Measurements from ENCODE around the gene BOLA3.
"Not testable (repeated sequence)": the region's sequence is repeated elsewhere in the genome, so short reads cannot be mapped to it uniquely, and the experiment has no call there.

The BOLA3 gene

DNA sequence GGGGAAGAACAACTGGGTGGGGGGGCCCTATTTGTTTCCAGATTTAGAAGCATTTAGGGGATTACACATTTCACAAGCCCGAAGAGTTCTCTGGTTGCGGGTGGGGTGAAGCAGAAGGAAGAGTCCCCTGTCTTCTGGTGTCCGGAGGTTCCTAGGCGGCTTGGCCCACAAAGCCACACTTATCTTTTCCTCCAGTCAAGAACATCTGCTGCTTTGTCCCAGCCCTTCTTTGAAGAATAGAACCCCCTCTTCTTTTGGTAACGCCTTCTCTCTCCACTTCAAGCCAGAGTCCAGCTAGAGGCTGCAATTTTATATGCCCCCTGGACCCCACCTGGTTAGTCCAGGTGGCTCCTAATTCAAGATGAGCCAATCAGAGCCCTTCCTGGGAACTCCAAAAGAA is 15.8 kb downstream of the BOLA3 start:
- peaks cover 8% of the 10 kb centered on the region for H3K36me3 Mint-ChIP-seq (ENCODE audit: low read depth)
- H3K4me1 Mint-ChIP-seq (ENCODE audit: low read depth) = peaks cover 2% of the 10 kb centered on the region
- no peak overlapping the region for H3K27ac Mint-ChIP-seq
- peaks cover 18% of the 10 kb centered on the region for H3K27me3 Mint-ChIP-seq (ENCODE audit: low read depth)
- no peaks in the 10 kb centered on the region for H3K9me3 Mint-ChIP-seq
- H3K4me3 Mint-ChIP-seq = no peak overlapping the region

DNA sequence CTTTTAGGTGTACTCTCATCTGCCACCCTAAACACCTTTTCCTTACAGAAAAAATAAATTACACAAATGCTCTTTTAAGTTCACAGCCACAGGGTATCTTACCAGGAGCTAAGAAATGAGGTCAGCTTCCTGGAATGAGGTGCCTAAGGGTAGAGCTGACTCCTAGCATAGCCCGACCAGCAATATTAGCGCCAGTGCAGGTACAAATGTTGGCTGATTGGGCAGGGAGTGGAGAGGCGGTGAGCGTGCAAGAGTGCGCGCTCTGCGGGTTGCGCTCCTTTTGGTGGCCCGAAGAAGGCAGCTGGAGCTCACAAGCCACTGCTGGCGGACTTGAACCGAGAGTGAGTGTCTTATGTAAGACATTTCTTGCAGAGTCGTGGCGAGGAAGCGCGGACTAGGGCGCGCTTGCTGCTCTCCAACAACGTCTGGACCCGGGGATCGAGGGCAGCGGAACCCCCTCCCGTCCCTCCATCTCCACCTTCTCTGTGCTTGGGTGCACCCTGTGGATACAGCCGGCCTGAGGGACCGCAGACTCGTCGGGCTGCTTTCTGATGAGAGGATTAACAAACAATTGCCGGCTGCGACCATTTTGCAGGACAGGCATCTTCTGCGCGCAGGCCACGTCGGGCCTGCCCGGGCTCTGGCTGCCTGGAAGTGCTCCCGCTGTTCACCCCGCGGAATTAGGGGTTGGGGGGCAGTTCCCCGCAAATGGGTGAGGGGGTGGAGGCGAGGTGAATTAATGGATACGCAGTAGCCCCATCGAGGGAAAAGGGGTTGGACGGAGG is 17.3 kb downstream of the BOLA3 start:
- H3K9me3 Mint-ChIP-seq = no peaks in the 10 kb centered on the region
- peaks cover 5% of the 10 kb centered on the region for H3K36me3 Mint-ChIP-seq (ENCODE audit: low read depth)
- peaks cover 2% of the 10 kb centered on the region for H3K4me1 Mint-ChIP-seq (ENCODE audit: low read depth)
- no peak overlapping the region for H3K4me3 Mint-ChIP-seq
- H3K27ac Mint-ChIP-seq = no peak overlapping the region
- peaks cover 18% of the 10 kb centered on the region for H3K27me3 Mint-ChIP-seq (ENCODE audit: low read depth)

DNA sequence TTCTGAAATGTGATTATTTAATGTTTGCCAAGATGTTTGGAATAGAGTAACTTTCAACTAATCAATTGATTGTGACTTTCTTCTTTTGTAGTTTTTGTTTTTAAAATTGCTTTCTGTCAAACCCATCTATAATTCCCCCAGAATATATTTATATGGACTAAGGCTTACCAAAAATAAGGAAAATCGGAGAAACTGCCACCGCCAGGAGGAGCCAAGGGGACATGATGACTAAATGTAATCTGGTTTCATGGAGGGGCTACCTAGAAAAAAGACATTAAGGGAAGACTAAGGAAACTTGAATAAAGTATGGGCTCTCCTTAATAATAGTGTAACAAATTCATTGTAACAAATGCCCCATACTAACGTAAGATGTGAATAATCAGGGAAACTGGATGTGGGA is 19.5 kb downstream of the BOLA3 start:
- H3K4me1 Mint-ChIP-seq (ENCODE audit: low read depth) = peaks cover 2% of the 10 kb centered on the region
- peaks cover 18% of the 10 kb centered on the region for H3K27me3 Mint-ChIP-seq (ENCODE audit: low read depth)
- H3K9me3 Mint-ChIP-seq = no peaks in the 10 kb centered on the region
- no peak overlapping the region for H3K4me3 Mint-ChIP-seq
- no peak overlapping the region for H3K27ac Mint-ChIP-seq
- peaks cover 1% of the 10 kb centered on the region for H3K36me3 Mint-ChIP-seq (ENCODE audit: low read depth)

DNA sequence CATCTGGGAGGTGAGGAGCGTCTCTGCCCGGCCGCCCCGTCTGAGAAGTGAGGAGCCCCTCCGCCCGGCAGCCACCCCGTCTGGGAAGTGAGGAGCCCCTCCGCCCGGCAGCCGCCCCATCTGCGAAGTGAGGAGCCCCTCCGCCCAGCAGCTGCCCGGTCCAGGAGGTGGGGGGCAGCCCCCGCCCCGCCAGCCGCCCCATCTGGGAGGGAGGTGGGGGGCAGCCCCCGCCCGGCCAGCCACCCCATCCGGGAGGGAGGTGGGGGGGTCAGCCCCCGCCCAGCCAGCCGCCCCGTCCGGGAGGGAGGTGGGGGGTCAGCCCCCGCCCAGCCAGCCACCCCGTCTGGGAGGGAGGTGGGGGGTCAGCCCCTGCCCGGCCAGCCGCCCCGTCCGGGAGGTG is 23.8 kb downstream of the BOLA3 start:
- peaks cover 16% of the 10 kb centered on the region for H3K27me3 Mint-ChIP-seq (ENCODE audit: low read depth)
- H3K27ac Mint-ChIP-seq = not testable (repeated sequence)
- peaks cover 18% of the 10 kb centered on the region for H3K9me3 Mint-ChIP-seq

DNA sequence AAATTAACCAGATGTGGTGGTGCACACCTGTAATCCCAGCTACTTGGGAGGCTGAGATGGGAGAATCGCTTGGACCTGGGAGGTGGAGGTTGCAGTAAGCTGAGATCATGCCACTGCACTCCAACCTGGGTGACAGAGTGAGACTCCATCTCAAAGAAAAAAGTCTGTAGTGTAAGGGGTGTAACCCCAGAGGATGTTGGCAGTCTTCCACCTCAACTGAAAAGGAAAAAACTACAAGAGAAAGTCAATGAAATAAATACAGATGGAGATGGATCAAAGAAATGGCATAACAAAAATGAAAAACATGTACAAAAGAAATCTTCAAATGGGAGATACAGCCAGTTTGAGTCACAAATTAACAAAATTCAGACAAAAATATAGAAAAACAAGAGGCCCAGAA is 25.9 kb downstream of the BOLA3 start:
- H3K27ac Mint-ChIP-seq; H3K27me3 Mint-ChIP-seq (ENCODE audit: low read depth); H3K36me3 Mint-ChIP-seq (ENCODE audit: low read depth): not testable (repeated sequence)
- H3K4me1 Mint-ChIP-seq (ENCODE audit: low read depth) = peaks cover 11% of the 10 kb centered on the region
- peak overlapping the region; percentile 4 for H3K4me3 Mint-ChIP-seq
- peaks cover 18% of the 10 kb centered on the region for H3K9me3 Mint-ChIP-seq

More for the DNA sequence above, 23.8 kb downstream of the BOLA3 start:
- H3K4me3 Mint-ChIP-seq; H3K36me3 Mint-ChIP-seq (ENCODE audit: low read depth): not testable (repeated sequence)
- H3K4me1 Mint-ChIP-seq (ENCODE audit: low read depth) = peaks cover 11% of the 10 kb centered on the region

DNA sequence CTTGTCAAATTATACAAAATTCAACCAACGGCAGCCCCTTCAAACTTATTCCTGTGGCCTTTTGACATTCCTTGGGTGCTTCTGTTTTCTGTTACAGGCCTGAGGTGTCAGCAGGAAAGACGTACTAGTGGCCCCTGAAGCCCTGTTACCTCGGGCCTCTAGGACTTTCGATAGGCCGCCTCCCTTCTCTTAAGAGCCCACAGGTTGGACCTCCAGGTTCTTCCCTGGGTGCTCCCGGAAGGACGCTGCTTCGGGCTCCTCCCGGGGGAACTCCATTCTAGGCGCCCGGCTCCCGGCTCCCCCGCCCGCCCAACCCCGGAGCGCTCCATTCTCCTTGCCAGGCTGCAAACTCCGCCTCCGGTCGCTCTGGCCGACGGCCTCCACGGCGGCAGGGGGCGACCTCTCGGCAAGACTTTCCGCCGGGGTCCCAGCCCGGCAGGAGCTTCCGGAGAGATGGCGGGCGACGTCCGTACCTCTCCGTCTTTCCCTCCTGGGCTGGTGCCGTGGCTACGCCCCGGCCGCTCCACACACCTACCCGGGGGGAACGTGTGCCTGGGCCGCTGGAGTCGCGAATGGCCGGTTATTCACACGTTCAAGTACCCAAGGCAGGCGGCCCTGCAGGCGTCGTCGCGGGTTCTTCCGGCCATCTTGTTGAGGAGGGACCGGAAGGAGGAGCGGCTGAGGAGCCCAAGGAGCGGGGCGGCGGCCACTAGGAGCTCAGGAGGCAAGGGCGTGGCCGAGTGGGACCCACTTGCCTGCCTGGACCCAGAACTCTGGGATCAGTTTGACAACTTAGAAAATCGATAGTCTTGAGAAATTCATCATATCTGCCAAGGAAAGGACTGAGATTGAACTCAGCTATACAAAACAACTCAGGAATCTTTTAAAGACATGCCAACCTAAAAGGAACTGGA is 27.5 kb downstream of the BOLA3 start:
- Mint-ChIP-seq H3K27me3 (ENCODE audit: low read depth) (peaks cover 6% of the 10 kb centered on the region), H3K9me3 (peaks cover 18% of the 10 kb centered on the region), H3K36me3 (ENCODE audit: low read depth) (peaks cover 9% of the 10 kb centered on the region), H3K4me3 (peak overlapping the region; percentile 81), H3K27ac (peak overlapping the region; percentile 86), H3K4me1 (ENCODE audit: low read depth) (peaks cover 11% of the 10 kb centered on the region)

DNA sequence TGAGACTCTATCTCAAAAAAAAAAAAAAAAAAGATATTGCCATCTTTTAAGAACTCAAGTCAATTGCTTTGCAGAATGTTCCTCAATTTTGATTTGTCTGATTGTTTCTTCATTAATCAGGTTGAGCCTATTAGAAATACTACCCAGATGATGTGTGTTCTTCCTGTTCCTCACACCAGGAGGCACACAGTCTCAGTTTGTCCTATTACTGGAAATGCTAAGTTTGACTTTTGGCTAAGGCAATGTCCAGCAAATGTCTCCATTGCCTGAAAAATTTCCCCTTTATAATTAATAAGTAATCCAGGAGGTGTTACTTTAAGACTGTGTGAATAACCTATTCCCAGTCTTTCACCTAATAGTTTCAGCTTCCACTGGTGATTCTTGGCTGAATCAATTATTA is 28.4 kb downstream of the BOLA3 start:
- Mint-ChIP-seq H3K4me3 (no peak overlapping the region), H3K36me3 (ENCODE audit: low read depth) (peaks cover 9% of the 10 kb centered on the region), H3K4me1 (ENCODE audit: low read depth) (peaks cover 11% of the 10 kb centered on the region), H3K27me3 (ENCODE audit: low read depth) (peaks cover 6% of the 10 kb centered on the region), H3K27ac (no peak overlapping the region), H3K9me3 (peaks cover 18% of the 10 kb centered on the region)

DNA sequence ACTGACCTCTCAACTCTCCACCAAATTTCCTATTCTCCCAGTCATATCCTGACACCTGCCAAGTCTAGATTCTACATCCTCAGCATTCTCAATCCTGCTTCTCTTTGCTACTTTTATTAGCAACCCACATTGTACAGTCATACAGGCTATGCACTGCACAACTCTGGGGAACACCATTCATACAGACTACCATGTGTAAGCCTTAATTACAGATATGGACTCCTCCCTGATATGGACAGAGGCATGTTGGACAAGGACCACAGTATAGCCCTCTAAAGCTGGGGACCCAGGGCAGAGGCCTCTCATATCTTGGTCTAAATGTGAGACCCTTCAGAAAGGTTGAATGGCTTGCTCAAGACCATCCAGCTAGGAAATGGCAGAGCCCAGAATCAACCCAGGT is 36.3 kb downstream of the BOLA3 start:
- Mint-ChIP-seq H3K4me3 (no peak overlapping the region), H3K27me3 (ENCODE audit: low read depth) (peaks cover 10% of the 10 kb centered on the region), H3K27ac (no peak overlapping the region), H3K4me1 (ENCODE audit: low read depth) (no peaks in the 10 kb centered on the region), H3K36me3 (ENCODE audit: low read depth) (no peaks in the 10 kb centered on the region), H3K9me3 (no peaks in the 10 kb centered on the region)

DNA sequence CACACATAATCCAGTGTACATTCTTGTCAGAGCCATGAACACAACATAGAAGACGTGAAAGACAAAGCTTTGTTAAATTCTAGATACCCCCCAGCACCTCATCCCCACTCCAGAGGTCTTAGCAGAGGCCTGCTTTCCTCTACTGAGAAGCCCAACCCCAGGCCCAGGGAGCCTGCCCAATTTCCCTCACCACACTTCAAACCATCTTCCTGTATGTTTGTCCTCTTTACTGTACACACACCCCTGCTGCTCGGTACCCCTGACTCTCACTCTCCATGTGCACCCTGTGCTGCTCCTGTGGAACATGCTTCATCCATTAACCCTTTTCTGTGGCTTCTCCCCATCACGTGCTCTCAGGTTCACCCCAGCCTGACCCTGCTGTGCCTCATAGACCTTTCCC is 37.2 kb downstream of the BOLA3 start:
- no peaks in the 10 kb centered on the region for H3K36me3 Mint-ChIP-seq (ENCODE audit: low read depth)
- peaks cover 10% of the 10 kb centered on the region for H3K27me3 Mint-ChIP-seq (ENCODE audit: low read depth)
- H3K27ac Mint-ChIP-seq = no peak overlapping the region
- H3K9me3 Mint-ChIP-seq = no peaks in the 10 kb centered on the region
- no peaks in the 10 kb centered on the region for H3K4me1 Mint-ChIP-seq (ENCODE audit: low read depth)
- H3K4me3 Mint-ChIP-seq = no peak overlapping the region

DNA sequence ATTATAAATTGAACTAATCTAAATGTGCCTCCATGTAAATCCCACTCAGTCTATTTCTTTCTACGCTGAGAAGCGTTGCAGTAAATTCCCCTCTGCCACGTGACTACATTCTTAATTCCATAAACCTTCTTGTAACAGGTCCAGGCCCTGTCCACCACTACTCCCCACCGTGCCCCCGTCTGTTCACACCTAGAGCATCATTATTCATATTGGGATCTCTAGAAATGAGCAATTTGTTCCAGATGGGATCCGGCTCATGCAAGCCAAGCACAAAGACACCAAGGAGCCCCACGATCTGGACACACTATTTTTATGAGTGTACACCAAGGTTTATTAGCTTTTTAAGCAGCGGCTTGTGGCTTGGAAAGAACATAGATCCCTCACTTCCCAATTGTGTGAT is 38.2 kb downstream of the BOLA3 start:
- H3K27me3 Mint-ChIP-seq (ENCODE audit: low read depth) = peaks cover 10% of the 10 kb centered on the region
- H3K4me3 Mint-ChIP-seq = no peak overlapping the region
- H3K9me3 Mint-ChIP-seq = no peaks in the 10 kb centered on the region
- H3K27ac Mint-ChIP-seq = no peak overlapping the region
- peaks cover 1% of the 10 kb centered on the region for H3K36me3 Mint-ChIP-seq (ENCODE audit: low read depth)
- no peaks in the 10 kb centered on the region for H3K4me1 Mint-ChIP-seq (ENCODE audit: low read depth)

DNA sequence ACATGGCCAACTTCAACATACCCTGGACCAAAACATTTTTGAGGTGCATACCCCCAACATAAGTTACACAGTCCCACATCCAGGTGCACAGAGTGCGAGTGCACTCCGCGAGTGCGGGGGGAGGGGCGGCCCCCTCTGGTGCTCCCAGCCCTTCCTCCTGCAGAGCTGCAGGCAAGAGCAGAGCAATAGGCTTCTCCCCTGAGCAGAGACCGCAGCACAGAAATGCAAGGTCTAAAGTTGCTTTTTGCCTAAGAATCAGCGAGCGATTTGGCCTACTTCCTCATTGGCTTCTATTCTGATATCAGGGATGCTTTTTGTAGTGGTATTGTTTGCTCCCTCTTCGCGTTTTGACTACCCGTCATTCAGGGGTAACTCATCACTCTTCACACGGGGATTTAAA is 40.6 kb downstream of the BOLA3 start:
- H3K27ac Mint-ChIP-seq = no peak overlapping the region
- H3K36me3 Mint-ChIP-seq (ENCODE audit: low read depth) = peaks cover 4% of the 10 kb centered on the region
- no peaks in the 10 kb centered on the region for H3K9me3 Mint-ChIP-seq
- no peaks in the 10 kb centered on the region for H3K4me1 Mint-ChIP-seq (ENCODE audit: low read depth)
- no peak overlapping the region for H3K4me3 Mint-ChIP-seq
- H3K27me3 Mint-ChIP-seq (ENCODE audit: low read depth) = no peaks in the 10 kb centered on the region

DNA sequence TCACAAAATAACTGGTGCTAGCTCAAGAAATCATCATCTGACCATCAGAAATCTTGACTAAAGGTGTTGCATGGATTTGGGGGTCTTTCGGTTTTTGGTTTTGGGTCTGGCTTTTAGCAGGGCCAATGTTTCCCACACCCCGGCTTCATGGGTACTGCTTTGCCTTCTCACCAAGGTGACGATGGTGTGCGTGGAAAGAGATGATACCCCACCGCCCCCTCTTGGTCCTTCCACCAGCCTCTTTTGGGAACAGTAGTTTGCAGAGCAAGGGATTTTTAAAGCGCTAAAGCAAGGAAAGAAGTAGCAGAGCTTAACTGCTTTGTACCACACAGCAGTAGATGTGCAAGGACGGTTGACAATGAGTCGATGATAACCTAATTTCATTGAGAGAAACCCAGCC is 42.3 kb downstream of the BOLA3 start:
- H3K9me3 Mint-ChIP-seq = no peaks in the 10 kb centered on the region
- H3K4me1 Mint-ChIP-seq (ENCODE audit: low read depth) = no peaks in the 10 kb centered on the region
- H3K36me3 Mint-ChIP-seq (ENCODE audit: low read depth) = peaks cover 9% of the 10 kb centered on the region
- no peak overlapping the region for H3K4me3 Mint-ChIP-seq
- no peak overlapping the region for H3K27ac Mint-ChIP-seq
- H3K27me3 Mint-ChIP-seq (ENCODE audit: low read depth) = no peaks in the 10 kb centered on the region

DNA sequence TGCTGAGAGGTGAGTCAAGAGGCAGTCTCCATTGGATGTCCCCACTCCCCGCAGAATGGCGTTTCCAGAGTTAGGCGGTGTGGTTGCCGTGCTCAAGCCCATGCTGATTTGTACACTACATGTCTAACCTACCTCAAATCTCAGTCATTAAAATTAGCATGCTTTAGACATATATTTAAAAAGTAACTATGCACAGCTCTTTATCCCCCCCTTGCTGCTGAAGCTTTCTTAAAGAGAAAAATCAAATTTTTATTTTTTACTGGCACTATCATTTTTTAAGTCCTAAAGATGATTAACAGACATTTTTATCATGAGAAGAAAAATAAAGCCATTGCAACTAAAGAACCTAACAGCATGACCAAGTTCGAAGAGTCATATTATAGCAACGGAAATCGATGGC is 42.9 kb downstream of the BOLA3 start:
- no peaks in the 10 kb centered on the region for H3K27me3 Mint-ChIP-seq (ENCODE audit: low read depth)
- H3K36me3 Mint-ChIP-seq (ENCODE audit: low read depth) = peaks cover 11% of the 10 kb centered on the region
- no peak overlapping the region for H3K27ac Mint-ChIP-seq
- H3K4me3 Mint-ChIP-seq = no peak overlapping the region
- H3K4me1 Mint-ChIP-seq (ENCODE audit: low read depth) = no peaks in the 10 kb centered on the region
- H3K9me3 Mint-ChIP-seq = no peaks in the 10 kb centered on the region

DNA sequence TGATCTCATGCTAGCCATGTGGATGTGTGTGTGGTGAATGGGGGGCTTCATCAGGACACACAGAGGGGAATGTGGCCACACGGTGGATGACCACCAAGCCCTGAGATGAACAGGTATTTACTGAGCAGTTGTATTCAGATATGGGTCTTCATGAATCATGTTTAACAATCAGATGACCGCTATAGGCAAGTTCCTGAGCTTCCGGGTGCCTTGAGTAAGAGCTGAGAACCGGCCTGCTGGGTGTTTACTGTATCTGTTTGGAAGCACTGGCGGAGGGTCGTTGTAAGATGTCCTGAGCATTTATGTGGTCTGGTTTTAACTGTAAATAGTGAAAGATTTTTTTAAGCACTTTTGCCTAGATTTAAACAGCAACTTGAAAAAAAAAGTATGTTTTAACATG is 43.9 kb downstream of the BOLA3 start:
- peaks cover 16% of the 10 kb centered on the region for H3K36me3 Mint-ChIP-seq (ENCODE audit: low read depth)
- no peaks in the 10 kb centered on the region for H3K27me3 Mint-ChIP-seq (ENCODE audit: low read depth)
- no peak overlapping the region for H3K4me3 Mint-ChIP-seq
- no peaks in the 10 kb centered on the region for H3K4me1 Mint-ChIP-seq (ENCODE audit: low read depth)
- no peak overlapping the region for H3K27ac Mint-ChIP-seq
- H3K9me3 Mint-ChIP-seq = no peaks in the 10 kb centered on the region

DNA sequence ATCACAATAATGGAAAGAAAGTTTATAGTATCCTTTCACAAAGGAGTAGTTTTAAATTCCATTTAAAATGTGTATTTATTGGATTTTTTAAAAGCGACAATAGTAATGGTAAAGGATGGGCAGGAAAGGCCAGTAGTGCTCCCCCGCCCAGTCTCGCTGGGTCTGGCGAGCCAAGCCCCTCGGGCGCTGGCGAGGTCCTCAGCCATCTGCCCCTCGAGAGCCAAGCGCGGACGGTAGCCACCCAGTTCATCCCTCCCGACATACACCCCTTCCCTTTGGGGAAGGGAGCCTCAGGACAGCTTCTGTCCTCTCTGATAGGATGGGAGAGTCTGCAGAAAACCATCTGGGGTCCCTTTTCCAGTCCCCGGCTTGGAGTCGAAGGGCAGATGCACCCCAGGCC is 45.2 kb downstream of the BOLA3 start:
- Mint-ChIP-seq H3K27me3 (ENCODE audit: low read depth) (no peaks in the 10 kb centered on the region), H3K9me3 (no peaks in the 10 kb centered on the region), H3K4me1 (ENCODE audit: low read depth) (no peaks in the 10 kb centered on the region), H3K4me3 (no peak overlapping the region), H3K27ac (no peak overlapping the region), H3K36me3 (ENCODE audit: low read depth) (peaks cover 16% of the 10 kb centered on the region)

Data from T-helper 1 cell treated with Interleukin-12 subunit alpha and Interleukin-12 subunit beta and Interleukin-4 antibody, amounts not matched to agents 30 μg/mL and 1 μg/mL, for 36 hours (primary cell).